H1 (cell line): ENCODE measurements around the gene CRYBB2. TPM values are rescaled to one million over a fixed set of nuclear protein-coding genes. Genes with fewer than 3 reads are reported as not detected.

Experiments
- BACH1 ChIP-seq: IDR thresholded peaks from 2 replicates; pipeline ENCODE4 v1.6.1; 2012; ENCODE audit warnings: low read length, improper control_type of control experiment
- CHD1 ChIP-seq: IDR thresholded peaks from 2 replicates; pipeline ENCODE4 v1.6.1; 2012; ENCODE audit warnings: low read depth, low read length, improper control_type of control experiment
- CHD2 ChIP-seq: IDR thresholded peaks from 2 replicates; pipeline ENCODE4 v1.6.1; 2012; ENCODE audit warnings: low read length, improper control_type of control experiment
- HDAC2 ChIP-seq, 2 experiments: fragments of 300-600 bp in 1 of 2; sonication (generic) in 1 of 2; IDR thresholded peaks; 2 replicates each; pipeline ENCODE4 v1.6.1; 2011 to 2012; ENCODE audit warnings: low read depth in 2 of 2, low read length in 2 of 2, mild to moderate bottlenecking in 2 of 2, moderate library complexity in 2 of 2, borderline replicate concordance in 1 of 2, inconsistent platforms in 1 of 2
- NANOG ChIP-seq: IDR thresholded peaks from 2 replicates; pipeline ENCODE4 v1.6.1; 2011; ENCODE audit warnings: low read length, low read depth, mild to moderate bottlenecking, inconsistent platforms; ENCODE audit not compliant: insufficient read depth, poor library complexity, severe bottlenecking
- SP1 ChIP-seq: IDR thresholded peaks from 2 replicates; pipeline ENCODE4 v1.6.1; 2011; ENCODE audit warnings: low read depth, low read length
- SP4 ChIP-seq: IDR thresholded peaks from 2 replicates; pipeline ENCODE4 v1.6.1; 2012; ENCODE audit warnings: low read length, inconsistent platforms
- TCF12 ChIP-seq: IDR thresholded peaks from 2 replicates; pipeline ENCODE4 v1.6.1; 2011; ENCODE audit warnings: low read depth, mild to moderate bottlenecking, low read length
- polyA plus RNA-seq, 7 experiments: library from polyadenylated mRNA; depleted of rRNA in 3 of 7; stranded (reverse) in 5 of 7; unstranded in 2 of 7; fragments of >200 nt in 5 of 7; fragments of 200-250 nt in 2 of 7; gene quantifications; 1 replicate in 5 of 7; 2 replicates in 1 of 7; 4 replicates in 1 of 7; pipeline versions ENCODE4 v1.2.1 to v1.2.3, GENCODE V29; 2011 to 2013; ENCODE audit warnings: missing spikeins in 2 of 7, mixed read lengths in 2 of 7
- total RNA-seq: library from RNA; stranded (reverse); fragmentation: NEBNext Ultra II Directional; extraction: Animal tissue kit (Norgen Biotek cat#: 25700); gene quantifications from 2 replicates; pipeline ENCODE4 v1.2.1, GENCODE V29; 2021
- TF ChIP-seq, protein P1 (sequence below): fragments of 300-600 bp; sonication (generic); IDR thresholded peaks from 2 replicates; pipeline ENCODE4 v1.7.1; 2012; ENCODE audit warnings: low read length, moderate library complexity, mild to moderate bottlenecking, inconsistent platforms; ENCODE audit not compliant: insufficient replicate concordance

Gene CRYBB2
- total and polyA plus RNA-seq, 2 of the 8 experiments (the other 6 are each of a cell fraction or from before 2014, with no cell fraction given) = 0.12 TPM; not detected in 1

DNA sequence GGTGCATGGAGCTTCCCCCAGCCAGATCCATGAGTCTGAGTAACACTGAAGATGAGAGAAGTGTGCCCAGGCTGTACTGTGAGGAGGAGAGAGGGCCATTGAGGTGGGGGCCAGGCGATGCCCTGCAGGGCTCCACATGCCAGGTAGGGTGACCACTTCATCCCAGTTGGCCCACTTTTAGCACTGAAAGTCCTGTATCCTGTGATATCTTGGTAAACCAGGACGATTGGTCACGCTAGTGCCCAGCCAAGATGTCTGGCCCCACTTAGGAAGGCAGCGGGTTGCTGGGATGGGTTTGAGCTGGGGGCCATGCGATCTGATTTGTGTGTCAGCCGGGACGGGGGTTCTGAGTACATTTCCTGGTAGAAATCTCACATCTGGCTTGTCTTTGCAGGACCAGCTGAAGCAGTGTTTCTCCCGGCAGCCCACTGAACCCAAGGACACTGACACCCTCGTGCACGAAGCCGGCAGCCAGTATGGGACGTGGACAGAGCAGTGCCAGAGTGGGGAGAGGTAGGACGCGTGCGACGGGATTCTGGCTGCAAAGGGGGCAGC lies 48.9 kb upstream of the CRYBB2 start (continued):
- TF ChIP-seq, protein P1, sequence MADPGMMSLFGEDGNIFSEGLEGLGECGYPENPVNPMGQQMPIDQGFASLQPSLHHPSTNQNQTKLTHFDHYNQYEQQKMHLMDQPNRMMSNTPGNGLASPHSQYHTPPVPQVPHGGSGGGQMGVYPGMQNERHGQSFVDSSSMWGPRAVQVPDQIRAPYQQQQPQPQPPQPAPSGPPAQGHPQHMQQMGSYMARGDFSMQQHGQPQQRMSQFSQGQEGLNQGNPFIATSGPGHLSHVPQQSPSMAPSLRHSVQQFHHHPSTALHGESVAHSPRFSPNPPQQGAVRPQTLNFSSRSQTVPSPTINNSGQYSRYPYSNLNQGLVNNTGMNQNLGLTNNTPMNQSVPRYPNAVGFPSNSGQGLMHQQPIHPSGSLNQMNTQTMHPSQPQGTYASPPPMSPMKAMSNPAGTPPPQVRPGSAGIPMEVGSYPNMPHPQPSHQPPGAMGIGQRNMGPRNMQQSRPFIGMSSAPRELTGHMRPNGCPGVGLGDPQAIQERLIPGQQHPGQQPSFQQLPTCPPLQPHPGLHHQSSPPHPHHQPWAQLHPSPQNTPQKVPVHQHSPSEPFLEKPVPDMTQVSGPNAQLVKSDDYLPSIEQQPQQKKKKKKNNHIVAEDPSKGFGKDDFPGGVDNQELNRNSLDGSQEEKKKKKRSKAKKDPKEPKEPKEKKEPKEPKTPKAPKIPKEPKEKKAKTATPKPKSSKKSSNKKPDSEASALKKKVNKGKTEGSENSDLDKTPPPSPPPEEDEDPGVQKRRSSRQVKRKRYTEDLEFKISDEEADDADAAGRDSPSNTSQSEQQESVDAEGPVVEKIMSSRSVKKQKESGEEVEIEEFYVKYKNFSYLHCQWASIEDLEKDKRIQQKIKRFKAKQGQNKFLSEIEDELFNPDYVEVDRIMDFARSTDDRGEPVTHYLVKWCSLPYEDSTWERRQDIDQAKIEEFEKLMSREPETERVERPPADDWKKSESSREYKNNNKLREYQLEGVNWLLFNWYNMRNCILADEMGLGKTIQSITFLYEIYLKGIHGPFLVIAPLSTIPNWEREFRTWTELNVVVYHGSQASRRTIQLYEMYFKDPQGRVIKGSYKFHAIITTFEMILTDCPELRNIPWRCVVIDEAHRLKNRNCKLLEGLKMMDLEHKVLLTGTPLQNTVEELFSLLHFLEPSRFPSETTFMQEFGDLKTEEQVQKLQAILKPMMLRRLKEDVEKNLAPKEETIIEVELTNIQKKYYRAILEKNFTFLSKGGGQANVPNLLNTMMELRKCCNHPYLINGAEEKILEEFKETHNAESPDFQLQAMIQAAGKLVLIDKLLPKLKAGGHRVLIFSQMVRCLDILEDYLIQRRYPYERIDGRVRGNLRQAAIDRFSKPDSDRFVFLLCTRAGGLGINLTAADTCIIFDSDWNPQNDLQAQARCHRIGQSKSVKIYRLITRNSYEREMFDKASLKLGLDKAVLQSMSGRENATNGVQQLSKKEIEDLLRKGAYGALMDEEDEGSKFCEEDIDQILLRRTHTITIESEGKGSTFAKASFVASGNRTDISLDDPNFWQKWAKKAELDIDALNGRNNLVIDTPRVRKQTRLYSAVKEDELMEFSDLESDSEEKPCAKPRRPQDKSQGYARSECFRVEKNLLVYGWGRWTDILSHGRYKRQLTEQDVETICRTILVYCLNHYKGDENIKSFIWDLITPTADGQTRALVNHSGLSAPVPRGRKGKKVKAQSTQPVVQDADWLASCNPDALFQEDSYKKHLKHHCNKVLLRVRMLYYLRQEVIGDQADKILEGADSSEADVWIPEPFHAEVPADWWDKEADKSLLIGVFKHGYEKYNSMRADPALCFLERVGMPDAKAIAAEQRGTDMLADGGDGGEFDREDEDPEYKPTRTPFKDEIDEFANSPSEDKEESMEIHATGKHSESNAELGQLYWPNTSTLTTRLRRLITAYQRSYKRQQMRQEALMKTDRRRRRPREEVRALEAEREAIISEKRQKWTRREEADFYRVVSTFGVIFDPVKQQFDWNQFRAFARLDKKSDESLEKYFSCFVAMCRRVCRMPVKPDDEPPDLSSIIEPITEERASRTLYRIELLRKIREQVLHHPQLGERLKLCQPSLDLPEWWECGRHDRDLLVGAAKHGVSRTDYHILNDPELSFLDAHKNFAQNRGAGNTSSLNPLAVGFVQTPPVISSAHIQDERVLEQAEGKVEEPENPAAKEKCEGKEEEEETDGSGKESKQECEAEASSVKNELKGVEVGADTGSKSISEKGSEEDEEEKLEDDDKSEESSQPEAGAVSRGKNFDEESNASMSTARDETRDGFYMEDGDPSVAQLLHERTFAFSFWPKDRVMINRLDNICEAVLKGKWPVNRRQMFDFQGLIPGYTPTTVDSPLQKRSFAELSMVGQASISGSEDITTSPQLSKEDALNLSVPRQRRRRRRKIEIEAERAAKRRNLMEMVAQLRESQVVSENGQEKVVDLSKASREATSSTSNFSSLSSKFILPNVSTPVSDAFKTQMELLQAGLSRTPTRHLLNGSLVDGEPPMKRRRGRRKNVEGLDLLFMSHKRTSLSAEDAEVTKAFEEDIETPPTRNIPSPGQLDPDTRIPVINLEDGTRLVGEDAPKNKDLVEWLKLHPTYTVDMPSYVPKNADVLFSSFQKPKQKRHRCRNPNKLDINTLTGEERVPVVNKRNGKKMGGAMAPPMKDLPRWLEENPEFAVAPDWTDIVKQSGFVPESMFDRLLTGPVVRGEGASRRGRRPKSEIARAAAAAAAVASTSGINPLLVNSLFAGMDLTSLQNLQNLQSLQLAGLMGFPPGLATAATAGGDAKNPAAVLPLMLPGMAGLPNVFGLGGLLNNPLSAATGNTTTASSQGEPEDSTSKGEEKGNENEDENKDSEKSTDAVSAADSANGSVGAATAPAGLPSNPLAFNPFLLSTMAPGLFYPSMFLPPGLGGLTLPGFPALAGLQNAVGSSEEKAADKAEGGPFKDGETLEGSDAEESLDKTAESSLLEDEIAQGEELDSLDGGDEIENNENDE = no peak
- TF ChIP-seq BACH1 = no peak
- TF ChIP-seq NANOG = no peak
- no peak for TF ChIP-seq HDAC2 (IDR thresholded peaks at IDR 0.05; ENCODE audit: borderline replicate concordance in 1 of 2, low read depth in 2 of 2, low read length in 2 of 2)
- no peak for TF ChIP-seq CHD2
- TF ChIP-seq TCF12 = no peak
- TF ChIP-seq CHD1 = no peak
- no peak for TF ChIP-seq SP4
- no peak for TF ChIP-seq SP1
